B cell (primary cell): Measurements from ENCODE around the gene SEMA4C. TPM values are rescaled to one million over a fixed set of nuclear protein-coding genes. Genes with fewer than 3 reads are reported as not detected.

ENCODE experiments used
- ATAC-seq: fragments of 200-7000 bp; cut with Tn5 transposase; one replicate; pipeline ENCODE4 v1.10.0; 2021; ENCODE audit warnings: low read depth, mild to moderate bottlenecking, moderate number of reproducible peaks, moderate library complexity
- CTCF ChIA-PET: fragments of 350-600 bp; sonication (Branson Sonifier 250); formaldehyde crosslinking; loops from one replicate; lab custom pipeline; 2021; ENCODE audit warnings: antibody characterized with exemption, inconsistent platforms; lab: Charles Lee
- POLR2A ChIA-PET: fragments of 350-600 bp; sonication (Branson Sonifier 250); formaldehyde crosslinking; loops from one replicate; lab custom pipeline; 2021; ENCODE audit warnings: antibody characterized with exemption; lab: Charles Lee
- DNase-seq: peaks from one replicate; pipeline ENCODE4 v3.0.0; 2013
- H2AFZ ChIP-seq: 2 replicates; pipeline ENCODE4 v1.6.1; 2012; ENCODE audit warnings: mild to moderate bottlenecking, low read depth, low read length; ENCODE audit not compliant: insufficient read depth, poor library complexity, severe bottlenecking
- H3K27ac ChIP-seq, 2 donors: 1 replicate in 1 of 2; 2 replicates in 1 of 2; pipeline ENCODE4 v1.5.1; 2012 to 2013; ENCODE audit warnings: low read length in 2 of 2, mild to moderate bottlenecking in 2 of 2, moderate library complexity in 1 of 2
- H3K27me3 ChIP-seq, 4 experiments: fragments of 200-600 bp in 1 of 4; sonication (generic) in 1 of 4; replicated peaks in 1 of 4; 1 replicate in 2 of 4; 2 replicates in 2 of 4; pipeline versions ENCODE4 v1.6.1 to v1.7.0; 2013 to 2016; ENCODE audit warnings: low read length in 3 of 4, mild to moderate bottlenecking in 2 of 4, mixed read lengths in 1 of 4, moderate library complexity in 1 of 4; ENCODE audit not compliant: insufficient read depth in 4 of 4, control insufficient read depth in 3 of 4; ENCODE audit errors: control extremely low read depth in 1 of 4
- H3K36me3 ChIP-seq, 2 experiments: replicated peaks in 1 of 2; 1 replicate in 1 of 2; 2 replicates in 1 of 2; pipeline versions ENCODE4 v1.6.1 to v1.7.1; 2013; ENCODE audit warnings: low read length in 1 of 2; ENCODE audit not compliant: insufficient read depth in 2 of 2, control insufficient read depth in 1 of 2; ENCODE audit errors: control extremely low read depth in 1 of 2, extremely low read depth in 1 of 2
- H3K4me1 ChIP-seq, 2 donors: fragments of 200-600 bp in 1 of 2; sonication (generic) in 1 of 2; 1 replicate in 1 of 2; 2 replicates in 1 of 2; pipeline versions ENCODE4 v1.5.1 to v1.6.1; 2013 to 2017; ENCODE audit warnings: low read length in 2 of 2; ENCODE audit not compliant: control insufficient read depth in 2 of 2, insufficient read depth in 2 of 2
- H3K4me2 ChIP-seq: replicated peaks from 2 replicates; pipeline ENCODE3; 2012; ENCODE audit warnings: mild to moderate bottlenecking, low read depth, low read length; ENCODE audit not compliant: poor library complexity, severe bottlenecking
- H3K4me3 ChIP-seq, 5 experiments: fragments of 200-600 bp in 1 of 5; sonication (generic) in 1 of 5; 1 replicate in 3 of 5; 2 replicates in 2 of 5; pipeline versions ENCODE4 v1.5.1 to v1.7.0; 2011 to 2016; ENCODE audit warnings: low read length in 4 of 5, mild to moderate bottlenecking in 4 of 5, low read depth in 2 of 5, control low read depth in 1 of 5, moderate library complexity in 1 of 5; ENCODE audit not compliant: insufficient read depth in 1 of 5; ENCODE audit errors: control extremely low read depth in 1 of 5, extremely low read depth in 1 of 5
- H3K79me2 ChIP-seq: fragments of 200-600 bp; sonication (generic); one replicate; pipeline ENCODE4 v1.6.0; 2016; ENCODE audit warnings: low read length; ENCODE audit not compliant: control insufficient read depth, insufficient read depth
- H3K9ac ChIP-seq: fragments of 200-600 bp; sonication (generic); 2 replicates; pipeline ENCODE4 v1.6.1; 2017; ENCODE audit warnings: mild to moderate bottlenecking, low read length, moderate library complexity
- H3K9me3 ChIP-seq, 3 donors: one replicate each; pipeline versions ENCODE4 v1.6.1 to v1.7.1; 2013; ENCODE audit warnings: low read length in 2 of 3; ENCODE audit not compliant: control insufficient read depth in 2 of 3, insufficient read depth in 1 of 3; ENCODE audit errors: control extremely low read depth in 1 of 3
- H4K20me1 ChIP-seq: 2 replicates; pipeline ENCODE4 v1.6.0; 2012; ENCODE audit warnings: mild to moderate bottlenecking, low read length; ENCODE audit not compliant: insufficient read depth, control insufficient read depth, poor library complexity, severe bottlenecking
- H3K27ac Mint-ChIP-seq: one replicate; pipeline ENCODE4 v1.8.0; 2021; ENCODE audit warnings: mixed read lengths
- H3K27me3 Mint-ChIP-seq: one replicate; pipeline ENCODE4 v1.8.0; 2021; ENCODE audit warnings: mixed read lengths
- H3K4me1 Mint-ChIP-seq: one replicate; pipeline ENCODE4 v1.8.0; 2021; ENCODE audit warnings: mixed read lengths
- H3K4me3 Mint-ChIP-seq: one replicate; pipeline ENCODE4 v1.8.0; 2021; ENCODE audit warnings: mixed read lengths
- H3K9me3 Mint-ChIP-seq: one replicate; pipeline ENCODE4 v1.8.0; 2022; ENCODE audit warnings: mixed read lengths; ENCODE audit not compliant: insufficient read depth
- CTCF ChIP-seq: fragments of 200-600 bp; IDR thresholded peaks from one replicate; pipeline ENCODE4 v1.8.0; 2022; ENCODE audit warnings: antibody characterized with exemption, mild to moderate bottlenecking
- EZH2 ChIP-seq: IDR thresholded peaks from 2 replicates; pipeline ENCODE4 v1.6.1; 2012; ENCODE audit warnings: borderline replicate concordance, low read depth, mild to moderate bottlenecking, moderate library complexity, low read length; ENCODE audit not compliant: insufficient read depth, poor library complexity, severe bottlenecking
- WGBS: methylation state at CpG from one replicate; pipeline ENCODE4 v1.1.5; 2013; ENCODE audit warnings: missing lambda C conversion rate; ENCODE audit not compliant: insufficient coverage; 5-methylcytosine and 5-hydroxymethylcytosine counted together
- intact Hi-C: fragments of 100-400 bp; cut with micrococcal nuclease; formaldehyde crosslinking; loops from one replicate; pipeline ENCODE4 v1.10.0; 2022
- polyA plus RNA-seq: library from polyadenylated mRNA; depleted of rRNA; stranded (reverse); fragments of >200 nt; gene quantifications from 2 replicates; pipeline ENCODE4 v1.2.3, GENCODE V29; 2012
- total RNA-seq, 2 donors: library from RNA; stranded (reverse); fragments of 120-200 nt in 1 of 2; gene quantifications; 1 replicate in 1 of 2; 2 replicates in 1 of 2; pipeline versions ENCODE4 v1.2.3 to v1.2.4, GENCODE V29; 2013 to 2022

SEMA4C gene
- total and polyA plus RNA-seq, 2 donors (not counting 1 experiment from before 2014, with no cell fraction given) = 0.28 to 0.94 TPM

GRCh38 chr2:96815326-96816126 is 54.4 kb downstream of the SEMA4C start:
- no peaks in the 10 kb centered on the region for H3K27me3 ChIP-seq
- peaks cover 34 to 37% of the 10 kb centered on the region in 2 donors for H3K4me1 ChIP-seq
- H3K4me2 ChIP-seq = peak overlapping the region; percentile 87
- Mint-ChIP-seq H3K27ac (peak overlapping the region; percentile 93), H3K4me1 (peaks cover 49% of the 10 kb centered on the region), H3K27me3 (no peaks in the 10 kb centered on the region), H3K4me3 (peak overlapping the region; percentile 93), H3K9me3 (no peaks in the 10 kb centered on the region)
- H3K4me3 ChIP-seq = peak overlapping the region; percentile 59 to 95 (median 81)
- 1% methylated on average over 52 of the region's 60 CpGs for WGBS
- intact Hi-C loops = loop anchor here (1.0 to 5.0 kb wide), 9 partner anchors 9 to 478 kb away; partner anchors contain the start of genes ANKRD39, ARID5A, CNNM4 and KANSL3
- H3K79me2 ChIP-seq = peaks cover 37% of the 10 kb centered on the region
- ChIA-PET CTCF (interaction anchor here (0.6 to 3.8 kb wide), 14 partner anchors 9 to 607 kb away, joined by 3 to 29 read pairs (median 4); partner anchors contain the start of genes ANKRD39 and STARD7), POLR2A (interaction anchor here (0.5 to 2.3 kb wide), 9 partner anchors 9 to 178 kb away, joined by 4 to 14 read pairs (median 6); partner anchors contain the start of genes ANKRD39, CNNM4 and KANSL3)
- peaks cover 0 to 18% of the 10 kb centered on the region in 2 experiments for H3K36me3 ChIP-seq
- peak; percentile 0 for ATAC-seq
- no peaks in the 10 kb centered on the region for H3K9me3 ChIP-seq
- peak overlapping the region; percentile 89 for H3K9ac ChIP-seq
- no peak for DNase-seq
- H2AFZ ChIP-seq = peak overlapping the region; percentile 99
- H3K27ac ChIP-seq = peak overlapping the region; percentile 19 to 76
- H4K20me1 ChIP-seq = peaks cover 36% of the 10 kb centered on the region
- TF ChIP-seq EZH2 (no peak), CTCF (no peak)
